ENCODE measurements around the gene CAMK2N1. TPM values are rescaled to one million over a fixed set of nuclear protein-coding genes. Genes with fewer than 3 reads are reported as not detected.

Gene CAMK2N1
- total and polyA plus RNA-seq, 10 of the 15 experiments (the other 5 are each of a cell fraction or from before 2014, with no cell fraction given): 0.23 TPM; not detected in 9

DNA sequence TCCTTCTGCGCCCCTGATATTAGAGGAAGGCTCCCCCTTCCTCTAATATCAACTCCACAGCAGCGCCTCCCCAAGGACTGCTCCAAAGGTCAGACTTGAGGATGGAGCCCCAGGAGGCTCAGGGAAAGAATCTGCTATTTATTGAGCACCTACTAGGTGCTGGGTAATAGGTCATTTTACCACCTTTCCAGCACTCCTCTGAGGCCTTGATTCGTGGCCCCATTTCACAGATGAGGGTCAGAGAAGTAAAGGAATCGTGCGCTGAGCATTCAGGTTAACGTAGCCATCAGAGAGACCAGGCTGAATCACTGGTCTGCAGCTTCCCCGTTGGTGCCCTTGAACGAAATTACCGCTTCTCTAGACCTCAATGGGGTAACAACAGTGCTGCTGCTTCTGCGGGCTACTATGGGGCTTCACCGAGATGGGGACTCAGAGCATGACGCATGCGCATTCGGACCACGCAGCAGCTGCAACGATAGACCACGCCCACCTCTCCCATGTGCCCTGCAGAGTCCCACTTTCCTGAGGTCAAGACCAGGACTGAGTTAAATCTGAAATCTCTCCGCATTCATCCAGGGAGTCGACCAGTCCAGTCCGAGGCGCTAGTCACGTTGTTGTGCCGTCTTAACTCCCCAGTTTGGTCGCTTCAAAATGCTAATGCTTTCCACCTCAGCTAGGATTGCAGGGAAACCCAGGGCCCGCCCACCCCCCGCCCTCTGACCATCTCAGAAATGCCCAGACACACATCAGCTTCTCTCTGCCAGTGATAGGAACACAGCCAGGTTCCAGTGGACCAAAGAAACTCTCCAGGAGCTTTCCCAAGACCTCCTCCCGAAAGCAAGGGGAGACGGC lies 12.9 kb downstream of the CAMK2N1 start (continued):
- TF ChIP-seq SMC3 (IDR thresholded peaks at IDR 0.05; ENCODE audit: borderline replicate concordance, low read length) (no peak), NBN (IDR thresholded peaks at IDR 0.05) (no peak)

- SMC1A ChIA-PET (ENCODE audit: uncharacterized antibody, unreplicated experiment): no interaction called here
- Histone ChIP-seq H3K79me2 (ENCODE audit: control insufficient read depth, insufficient read depth, low read length) (no peaks in the 10 kb centered on the region), H4K20me1 (ENCODE audit: control insufficient read depth, insufficient read depth) (no peaks in the 10 kb centered on the region), H3K27ac (ENCODE audit: control insufficient read depth, insufficient read depth) (no peak overlapping the region), H3K36me3 (ENCODE audit: control insufficient read depth in 2 of 2, insufficient read depth in 2 of 2, low read length in 1 of 2) (no peaks in the 10 kb centered on the region), H3K9ac (ENCODE audit: control insufficient read depth, insufficient read depth, low read length) (no peak overlapping the region), H2AFZ (ENCODE audit: control insufficient read depth, low read depth, low read length) (no peak overlapping the region), H3K4me3 (no peak overlapping the region), H3K9me3 (replicated peaks; ENCODE audit: control insufficient read depth, insufficient read depth, low read length) (no peaks in the 10 kb centered on the region), H3K4me2 (ENCODE audit: control insufficient read depth, insufficient read depth) (no peak overlapping the region), H3K27me3 (replicated peaks in 1 of 2; ENCODE audit: control insufficient read depth in 2 of 2, insufficient read depth in 2 of 2, low read length in 1 of 2) (peaks cover 3 to 8% of the 10 kb centered on the region in 2 experiments), H3K4me1 (ENCODE audit: control insufficient read depth, insufficient read depth, low read length) (no peaks in the 10 kb centered on the region)
- POLR2A ChIA-PET: interaction anchor here (0.6 kb wide), 1 partner anchor 441 kb away, joined by 4 read pairs; no protein-coding TSS in a partner anchor
- no TSS peak for BruUV-seq (replicated peaks)
- CTCF ChIA-PET: no interaction called here
- intact Hi-C loops (cut with micrococcal nuclease; ENCODE audit: unreplicated experiment): no loop called here
- no peak for DNase-seq (ENCODE audit: low read depth, low spot score)
- no peak for FAIRE-seq
- in situ Hi-C loops (cut with MboI): no loop called here
- WGBS (ENCODE audit: insufficient coverage, insufficient replicate concordance, low lambda C conversion rate, missing lambda C conversion rate): 64% methylated on average over 4 of the region's 4 CpGs
- no peak for ATAC-seq
- RAD21 ChIA-PET (ENCODE audit: unreplicated experiment): no interaction called here
- no peak for TF ChIP-seq POLR2AphosphoS5 (IDR thresholded peaks at IDR 0.05; ENCODE audit: low read length)
- no peak for TF ChIP-seq NFYB (IDR thresholded peaks at IDR 0.05; ENCODE audit: insufficient read depth, low read depth, low read length)
- TF ChIP-seq, protein P1, sequence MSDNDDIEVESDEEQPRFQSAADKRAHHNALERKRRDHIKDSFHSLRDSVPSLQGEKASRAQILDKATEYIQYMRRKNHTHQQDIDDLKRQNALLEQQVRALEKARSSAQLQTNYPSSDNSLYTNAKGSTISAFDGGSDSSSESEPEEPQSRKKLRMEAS (IDR thresholded peaks at IDR 0.05; ENCODE audit: low read depth, low read length): no peak
- TF ChIP-seq KAT2A (conservative IDR thresholded peaks at IDR 0.05; ENCODE audit: control insufficient read depth, low read depth, low read length): no peak
- TF ChIP-seq FOXM1 (IDR thresholded peaks at IDR 0.05; ENCODE audit: low read depth, low read length): no peak
- no peak for TF ChIP-seq NBN (IDR thresholded peaks at IDR 0.05)
- TF ChIP-seq, protein P2, sequence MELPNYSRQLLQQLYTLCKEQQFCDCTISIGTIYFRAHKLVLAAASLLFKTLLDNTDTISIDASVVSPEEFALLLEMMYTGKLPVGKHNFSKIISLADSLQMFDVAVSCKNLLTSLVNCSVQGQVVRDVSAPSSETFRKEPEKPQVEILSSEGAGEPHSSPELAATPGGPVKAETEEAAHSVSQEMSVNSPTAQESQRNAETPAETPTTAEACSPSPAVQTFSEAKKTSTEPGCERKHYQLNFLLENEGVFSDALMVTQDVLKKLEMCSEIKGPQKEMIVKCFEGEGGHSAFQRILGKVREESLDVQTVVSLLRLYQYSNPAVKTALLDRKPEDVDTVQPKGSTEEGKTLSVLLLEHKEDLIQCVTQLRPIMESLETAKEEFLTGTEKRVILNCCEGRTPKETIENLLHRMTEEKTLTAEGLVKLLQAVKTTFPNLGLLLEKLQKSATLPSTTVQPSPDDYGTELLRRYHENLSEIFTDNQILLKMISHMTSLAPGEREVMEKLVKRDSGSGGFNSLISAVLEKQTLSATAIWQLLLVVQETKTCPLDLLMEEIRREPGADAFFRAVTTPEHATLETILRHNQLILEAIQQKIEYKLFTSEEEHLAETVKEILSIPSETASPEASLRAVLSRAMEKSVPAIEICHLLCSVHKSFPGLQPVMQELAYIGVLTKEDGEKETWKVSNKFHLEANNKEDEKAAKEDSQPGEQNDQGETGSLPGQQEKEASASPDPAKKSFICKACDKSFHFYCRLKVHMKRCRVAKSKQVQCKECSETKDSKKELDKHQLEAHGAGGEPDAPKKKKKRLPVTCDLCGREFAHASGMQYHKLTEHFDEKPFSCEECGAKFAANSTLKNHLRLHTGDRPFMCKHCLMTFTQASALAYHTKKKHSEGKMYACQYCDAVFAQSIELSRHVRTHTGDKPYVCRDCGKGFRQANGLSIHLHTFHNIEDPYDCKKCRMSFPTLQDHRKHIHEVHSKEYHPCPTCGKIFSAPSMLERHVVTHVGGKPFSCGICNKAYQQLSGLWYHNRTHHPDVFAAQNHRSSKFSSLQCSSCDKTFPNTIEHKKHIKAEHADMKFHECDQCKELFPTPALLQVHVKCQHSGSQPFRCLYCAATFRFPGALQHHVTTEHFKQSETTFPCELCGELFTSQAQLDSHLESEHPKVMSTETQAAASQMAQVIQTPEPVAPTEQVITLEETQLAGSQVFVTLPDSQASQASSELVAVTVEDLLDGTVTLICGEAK (IDR thresholded peaks at IDR 0.05; ENCODE audit: borderline replicate concordance): no peak
- no peak for TF ChIP-seq ZSCAN29 (IDR thresholded peaks at IDR 0.05)
- no peak for TF ChIP-seq ZNF217 (IDR thresholded peaks at IDR 0.05)
- TF ChIP-seq SMAD5 (IDR thresholded peaks at IDR 0.05; ENCODE audit: low read depth): no peak
- TF ChIP-seq GABPA (IDR thresholded peaks at IDR 0.05; ENCODE audit: low read depth): no peak
- no peak for TF ChIP-seq ZBTB33 (IDR thresholded peaks at IDR 0.05)
Observed at GRCh38 chr1:20472121-20472520, 13.9 kb downstream of the CAMK2N1 start.
